WERI-Rb-1 (cell line): Measurements from ENCODE around the gene ATP6AP2.

Experiments used
- DNase-seq: peaks from one replicate; pipeline ENCODE4 v3.0.0-alpha.2; 2020
- H3K27ac ChIP-seq: fragments of 250-450 bp; sonication (Bioruptor Pico); 2 replicates; pipeline ENCODE4 v1.5.1; 2020; ENCODE audit warnings: mild to moderate bottlenecking, moderate library complexity
- H3K27me3 ChIP-seq: fragments of 250-450 bp; sonication (Bioruptor Pico); 2 replicates; pipeline ENCODE4 v1.5.1; 2021; ENCODE audit warnings: mild to moderate bottlenecking, low read depth, moderate library complexity; ENCODE audit not compliant: insufficient read depth, severe bottlenecking
- H3K36me3 ChIP-seq: fragments of 250-450 bp; sonication (Bioruptor Pico); 2 replicates; pipeline ENCODE4 v1.5.1; 2020; ENCODE audit warnings: mild to moderate bottlenecking, moderate library complexity
- H3K4me3 ChIP-seq: 2 replicates; pipeline ENCODE4 v1.5.1; 2011; ENCODE audit warnings: low read depth, mild to moderate bottlenecking, control low read depth, low read length
- H3K9me3 ChIP-seq: fragments of 250-450 bp; sonication (Bioruptor Pico); 2 replicates; pipeline ENCODE4 v1.5.1; 2021; ENCODE audit warnings: mild to moderate bottlenecking, moderate library complexity; ENCODE audit not compliant: severe bottlenecking
- TF ChIP-seq, protein P1 (sequence below): IDR thresholded peaks from 2 replicates; pipeline ENCODE4 v1.5.1; 2011; ENCODE audit warnings: low read depth, mild to moderate bottlenecking, control low read depth, inconsistent platforms, low read length

ATP6AP2 gene

DNA sequence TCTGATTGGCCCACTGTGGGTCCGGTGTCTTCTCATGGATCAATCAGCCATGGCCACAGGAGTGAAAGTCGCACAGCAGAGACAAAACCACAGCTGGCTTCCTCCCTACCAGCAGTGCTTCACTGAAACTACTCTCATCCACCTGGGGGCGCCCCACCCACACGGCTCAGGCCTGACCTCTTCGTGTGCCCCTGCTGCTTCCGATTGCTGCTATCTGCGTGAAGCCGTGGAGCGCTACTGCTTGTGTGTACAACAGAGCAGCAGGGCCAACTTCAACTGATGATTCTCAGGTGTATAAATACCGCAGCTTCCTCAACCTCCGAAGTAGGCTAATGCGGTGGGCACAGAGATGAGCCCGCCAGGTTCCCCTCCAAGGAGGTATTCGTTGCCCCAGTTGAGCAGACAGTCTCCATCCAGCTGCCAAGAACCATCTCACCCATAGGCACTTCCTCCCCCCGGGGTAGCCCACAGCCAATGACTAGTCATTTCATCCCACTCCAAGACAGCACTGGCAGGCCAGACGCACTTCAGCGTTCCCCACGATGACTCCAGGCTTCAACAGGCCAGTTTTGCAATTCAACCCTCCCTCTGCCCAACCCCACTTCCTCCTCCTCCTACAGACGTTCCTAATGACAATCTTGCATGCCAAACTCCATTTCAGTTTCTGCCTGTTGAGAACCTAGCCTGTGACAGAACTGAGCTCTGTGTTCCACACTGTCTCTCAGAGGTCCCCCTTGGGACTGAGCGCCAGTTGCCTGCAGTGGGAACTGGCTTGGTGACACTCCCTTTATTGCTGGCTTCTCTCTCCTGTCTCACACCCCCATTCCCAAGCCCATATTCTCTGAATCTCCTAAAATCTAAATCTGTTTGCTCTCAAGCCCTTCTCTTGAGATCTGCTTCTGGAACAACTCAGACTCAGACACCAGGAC is 41.3 kb upstream of the ATP6AP2 start:
- no peak overlapping the region for H3K27ac ChIP-seq
- no peaks in the 10 kb centered on the region for H3K36me3 ChIP-seq
- peaks cover 25% of the 10 kb centered on the region for H3K27me3 ChIP-seq
- no peak overlapping the region for H3K4me3 ChIP-seq
- peak; percentile 71 for DNase-seq
- no peaks in the 10 kb centered on the region for H3K9me3 ChIP-seq
- TF ChIP-seq, protein P1, sequence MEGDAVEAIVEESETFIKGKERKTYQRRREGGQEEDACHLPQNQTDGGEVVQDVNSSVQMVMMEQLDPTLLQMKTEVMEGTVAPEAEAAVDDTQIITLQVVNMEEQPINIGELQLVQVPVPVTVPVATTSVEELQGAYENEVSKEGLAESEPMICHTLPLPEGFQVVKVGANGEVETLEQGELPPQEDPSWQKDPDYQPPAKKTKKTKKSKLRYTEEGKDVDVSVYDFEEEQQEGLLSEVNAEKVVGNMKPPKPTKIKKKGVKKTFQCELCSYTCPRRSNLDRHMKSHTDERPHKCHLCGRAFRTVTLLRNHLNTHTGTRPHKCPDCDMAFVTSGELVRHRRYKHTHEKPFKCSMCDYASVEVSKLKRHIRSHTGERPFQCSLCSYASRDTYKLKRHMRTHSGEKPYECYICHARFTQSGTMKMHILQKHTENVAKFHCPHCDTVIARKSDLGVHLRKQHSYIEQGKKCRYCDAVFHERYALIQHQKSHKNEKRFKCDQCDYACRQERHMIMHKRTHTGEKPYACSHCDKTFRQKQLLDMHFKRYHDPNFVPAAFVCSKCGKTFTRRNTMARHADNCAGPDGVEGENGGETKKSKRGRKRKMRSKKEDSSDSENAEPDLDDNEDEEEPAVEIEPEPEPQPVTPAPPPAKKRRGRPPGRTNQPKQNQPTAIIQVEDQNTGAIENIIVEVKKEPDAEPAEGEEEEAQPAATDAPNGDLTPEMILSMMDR, result peak; percentile 82

DNA sequence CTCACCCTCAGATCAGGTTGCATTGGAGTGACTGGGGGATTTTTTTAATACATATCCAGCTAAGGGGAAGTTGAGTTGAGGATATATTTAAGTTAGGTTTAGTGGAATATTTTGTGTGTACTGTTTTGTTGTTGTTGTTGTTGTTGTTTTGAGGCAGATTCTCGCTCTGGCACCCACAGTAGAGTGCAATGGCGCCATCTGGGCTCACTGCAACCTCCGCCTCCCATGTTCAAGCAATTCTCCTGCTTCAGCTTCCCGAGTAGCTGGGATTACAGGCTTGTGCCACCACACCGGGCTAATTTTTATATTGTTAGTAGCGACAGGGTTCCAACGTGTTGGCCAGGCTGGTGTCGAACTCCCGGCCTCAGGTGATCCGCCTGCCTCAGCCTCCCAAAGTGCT is 38.6 kb upstream of the ATP6AP2 start:
- DNase-seq, result peak; percentile 24
- H3K9me3 ChIP-seq, result no peaks in the 10 kb centered on the region
- H3K27me3 ChIP-seq, result peaks cover 17% of the 10 kb centered on the region
- TF ChIP-seq, protein P1, result peak; percentile 46; the same call in 1 of the 2 replicates
- H3K4me3 ChIP-seq, result no peak overlapping the region
- H3K36me3 ChIP-seq, result no peaks in the 10 kb centered on the region
- H3K27ac ChIP-seq, result no peak overlapping the region

- Histone ChIP-seq H3K27ac (no peak overlapping the region), H3K27me3 (peaks cover 11% of the 10 kb centered on the region), H3K36me3 (no peaks in the 10 kb centered on the region), H3K9me3 (no peaks in the 10 kb centered on the region), H3K4me3 (no peak overlapping the region)
- TF ChIP-seq, protein P1, result no peak
- no peak for DNase-seq
These were observed 37.8 kb upstream of the ATP6AP2 start for GRCh38 chrX:40542972-40543371.

- peak overlapping the region; percentile 43 for H3K27ac ChIP-seq
- H3K27me3 ChIP-seq, result peaks cover 4% of the 10 kb centered on the region
- H3K36me3 ChIP-seq, result no peaks in the 10 kb centered on the region
- H3K9me3 ChIP-seq, result no peaks in the 10 kb centered on the region
- TF ChIP-seq, protein P1, result peak; percentile 80
- H3K4me3 ChIP-seq, result no peak overlapping the region
- DNase-seq, result peak; percentile 25
These were observed 37.0 kb upstream of the ATP6AP2 start for GRCh38 chrX:40543661-40544328.

DNA sequence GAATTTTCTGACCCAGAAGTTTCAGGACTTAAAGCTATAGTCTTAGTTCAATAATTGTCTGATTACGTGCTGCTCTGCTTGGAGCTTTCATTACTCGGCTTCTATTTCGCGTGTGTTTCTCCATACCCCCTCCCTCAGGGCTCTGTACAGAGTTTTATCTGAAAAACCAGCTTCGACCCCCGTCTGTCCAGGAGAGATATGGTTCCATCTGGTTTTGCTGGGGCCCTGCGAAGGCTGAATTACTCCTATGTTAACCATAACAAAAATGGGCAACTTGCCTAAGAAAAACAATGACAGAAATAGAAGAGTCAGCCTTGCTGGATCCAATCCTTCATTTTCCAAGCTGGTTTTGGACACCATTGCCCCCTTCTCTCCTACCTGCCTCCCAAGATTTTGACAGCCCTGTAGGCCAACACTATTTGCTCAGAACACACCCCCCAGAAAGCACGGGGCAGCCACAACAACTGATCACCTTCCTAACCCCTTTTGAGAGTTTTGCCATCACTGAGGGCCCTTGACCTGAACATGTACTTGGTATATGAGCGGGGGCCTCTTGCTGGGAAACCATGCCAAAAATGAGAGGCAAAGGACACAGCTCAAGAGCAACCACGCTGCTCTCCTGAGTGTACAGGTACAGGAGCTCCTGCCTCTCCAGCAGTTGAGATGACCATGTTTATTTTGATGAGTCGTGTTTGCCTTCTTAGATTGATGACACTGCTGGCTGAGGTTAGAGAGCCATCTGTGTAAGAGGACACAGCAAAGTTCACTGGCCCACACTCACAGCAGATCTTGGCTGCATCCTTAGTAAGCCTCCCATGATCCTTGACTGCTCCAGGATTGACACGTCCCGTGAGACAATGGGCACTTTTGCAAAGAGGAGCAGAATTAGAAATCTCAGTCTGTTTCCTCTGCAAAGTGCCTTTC is 36.2 kb upstream of the ATP6AP2 start:
- TF ChIP-seq, protein P1, result no peak
- Histone ChIP-seq H3K9me3 (no peaks in the 10 kb centered on the region), H3K36me3 (no peaks in the 10 kb centered on the region), H3K4me3 (no peak overlapping the region), H3K27me3 (no peaks in the 10 kb centered on the region), H3K27ac (peak overlapping the region; percentile 43)
- DNase-seq, result peak; percentile 35
